HG03378 (cell line): ENCODE data around the gene GHRHR.

Experiments used
- ATAC-seq: cut with Tn5 transposase; IDR thresholded peaks from one replicate; pipeline ENCODE4 v1.9.1; 2021; ENCODE audit warnings: mild to moderate bottlenecking, moderate library complexity; ENCODE audit not compliant: unreplicated experiment

GHRHR gene

GRCh38 chr7:31002256-31002655, 38.5 kb downstream of the GHRHR start:
- ATAC-seq = no peak

- no peak for ATAC-seq
Measured at GRCh38 chr7:31003097-31003496, 39.3 kb downstream of the GHRHR start.

DNA sequence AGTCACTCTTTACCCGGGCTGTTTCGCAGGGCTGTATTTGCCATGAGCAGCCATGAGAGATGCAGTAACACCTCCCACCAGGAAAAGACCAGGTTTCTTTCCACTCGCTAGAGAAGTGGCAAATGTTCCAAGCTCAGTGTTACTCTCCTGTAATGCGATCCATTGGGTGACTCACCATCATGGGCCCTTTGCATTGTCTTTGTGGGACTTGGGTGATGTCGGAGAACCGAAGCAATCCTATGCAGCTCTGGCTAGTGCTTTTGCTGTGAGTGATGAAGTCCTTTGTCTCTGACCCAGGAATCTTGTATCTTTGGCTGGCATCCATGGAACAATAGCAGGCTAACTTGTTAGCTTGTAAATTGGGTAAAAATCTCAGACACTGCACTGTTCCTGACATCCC, 40.0 kb downstream of the GHRHR start:
- ATAC-seq = no peak

- ATAC-seq = no peak
Measured at GRCh38 chr7:31004393-31004792, 40.6 kb downstream of the GHRHR start.

- ATAC-seq = no peak
Measured at GRCh38 chr7:31006857-31007256, 43.1 kb downstream of the GHRHR start.

DNA sequence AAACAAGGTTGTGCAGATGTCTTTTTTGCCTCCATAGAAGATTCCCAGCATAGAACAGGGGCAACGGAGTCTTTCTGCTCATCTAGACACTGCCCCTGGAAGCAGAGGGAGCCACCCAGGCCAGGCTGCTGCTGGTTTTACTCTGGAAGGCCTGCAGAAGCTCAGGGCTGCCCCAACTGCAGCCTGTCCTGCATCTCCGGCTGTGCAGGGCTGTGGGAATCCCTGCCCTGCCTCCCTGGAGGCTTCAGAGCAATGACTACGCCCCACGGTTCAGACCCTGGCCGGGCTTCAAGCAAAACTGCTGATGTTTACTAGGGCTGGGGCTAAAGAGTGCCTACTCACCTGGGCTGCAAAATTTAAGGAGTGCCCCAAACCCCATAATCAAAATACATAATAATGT, 43.9 kb downstream of the GHRHR start:
- ATAC-seq = no peak

DNA sequence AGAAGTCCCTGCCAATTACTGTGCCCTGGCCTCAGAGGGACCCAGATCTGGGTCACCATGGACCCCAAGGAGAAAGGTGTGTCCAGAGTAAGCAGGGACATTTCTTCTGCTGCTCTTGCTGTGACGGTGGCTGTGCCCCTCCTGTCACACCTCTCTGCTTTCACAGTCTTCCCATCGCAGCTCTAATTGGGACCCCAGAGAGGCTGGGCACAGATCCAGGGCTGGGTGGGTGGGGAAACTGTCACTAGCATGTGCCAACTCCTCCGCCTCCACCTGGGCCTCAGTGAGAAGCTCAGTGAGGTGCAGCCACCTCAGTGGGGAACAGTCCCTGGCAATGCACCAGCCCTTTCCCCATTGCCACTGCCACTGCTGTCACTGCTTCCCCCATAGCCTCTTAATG, 51.1 kb downstream of the GHRHR start:
- no peak for ATAC-seq

DNA sequence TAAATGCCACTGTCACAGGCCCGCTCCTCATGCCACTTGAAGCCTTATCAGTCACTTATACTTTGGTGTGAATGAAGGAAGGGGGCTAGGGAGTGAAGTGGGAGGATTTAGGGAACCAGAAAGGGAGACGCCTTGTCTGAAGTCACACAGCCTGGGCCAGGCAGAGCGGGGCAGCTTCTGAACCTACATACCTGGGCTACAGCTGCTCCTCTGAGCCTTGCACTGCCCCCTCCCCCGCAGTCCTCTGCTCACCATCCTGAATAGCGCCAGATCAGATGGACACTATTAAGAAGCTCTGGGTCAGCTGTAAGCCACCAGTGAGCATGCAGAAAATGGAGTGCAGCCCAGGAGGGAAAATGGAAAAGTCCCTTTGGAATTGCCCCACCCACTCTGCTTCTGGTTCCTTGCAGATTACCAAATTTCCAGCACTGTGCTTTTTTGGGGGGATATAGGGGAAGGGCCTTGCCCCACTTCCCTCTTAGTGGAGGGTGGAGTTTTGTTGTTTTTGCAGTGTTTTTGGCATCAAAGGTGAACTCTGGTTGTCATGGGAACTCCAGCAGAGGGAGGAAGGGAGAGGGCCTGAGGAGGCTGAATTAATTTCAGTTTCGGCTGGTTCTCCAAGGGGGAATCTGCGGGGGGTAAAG, 53.4 kb downstream of the GHRHR start:
- ATAC-seq = no peak

- ATAC-seq = no peak
Measured at GRCh38 chr7:31017721-31018120, 54.0 kb downstream of the GHRHR start.

- ATAC-seq = no peak
Measured at GRCh38 chr7:31019509-31019908, 55.8 kb downstream of the GHRHR start.

- ATAC-seq = no peak
Measured at GRCh38 chr7:31020161-31020560, 56.4 kb downstream of the GHRHR start.

DNA sequence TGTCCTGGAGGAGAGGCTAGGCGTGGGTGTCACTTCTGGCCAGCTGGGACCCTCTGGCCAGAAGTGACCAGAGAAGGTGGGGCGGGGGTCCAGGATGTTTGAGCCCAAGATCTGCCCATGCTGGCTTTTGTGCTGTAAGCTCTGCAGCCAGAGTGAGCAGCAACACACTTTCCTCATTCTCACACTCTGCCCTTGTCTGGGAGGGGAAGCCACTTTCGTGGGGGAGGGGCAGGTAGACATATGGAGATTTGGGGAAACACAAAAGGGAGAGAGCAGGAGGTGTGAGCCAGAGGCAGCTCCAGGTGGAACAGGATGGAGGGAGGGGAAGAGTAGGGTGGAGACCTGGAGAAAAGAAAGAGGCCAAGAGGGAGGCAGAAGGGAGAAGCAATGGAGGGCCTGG, 56.9 kb downstream of the GHRHR start:
- no peak for ATAC-seq

DNA sequence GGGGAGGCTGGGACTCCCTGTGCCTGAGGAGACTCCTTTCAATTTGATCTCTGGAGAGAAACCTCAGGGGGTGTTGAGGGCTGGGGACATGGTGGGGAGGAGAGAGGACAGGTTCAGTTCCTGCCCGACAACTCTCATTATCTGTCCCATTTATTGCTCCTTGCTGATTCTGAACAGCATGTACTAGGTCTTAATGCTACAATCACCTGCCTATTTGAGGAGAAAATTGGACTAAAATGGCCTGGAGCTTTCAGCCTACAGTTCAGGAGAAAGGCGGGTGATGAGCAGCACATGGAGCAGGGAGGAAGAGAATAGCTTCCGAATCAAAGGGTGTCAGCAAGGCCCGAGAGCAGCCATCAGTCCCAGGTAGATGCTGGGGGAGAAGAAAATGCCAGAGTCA, 58.4 kb downstream of the GHRHR start:
- no peak for ATAC-seq

DNA sequence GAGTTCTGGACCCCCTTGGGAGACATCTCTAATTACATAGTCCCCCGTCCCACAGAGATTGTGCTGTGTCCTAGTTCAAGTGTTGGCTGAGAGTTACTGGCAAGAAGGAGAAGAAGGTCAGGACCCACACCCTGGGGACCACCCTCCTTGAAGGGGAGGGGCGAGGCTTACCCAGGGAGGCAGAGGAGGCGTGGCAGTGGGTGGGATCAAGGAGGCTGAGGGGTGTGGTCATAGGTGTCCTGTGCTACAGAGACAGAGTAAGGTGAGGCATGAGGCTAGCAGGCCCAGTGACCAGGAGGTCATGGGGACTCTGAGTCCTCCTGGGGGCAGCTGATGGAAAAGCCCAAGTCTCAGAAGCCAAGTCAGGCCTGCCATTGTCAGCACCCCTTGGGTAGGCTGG, 59.0 kb downstream of the GHRHR start:
- no peak for ATAC-seq

GRCh38 chr7:31023877-31024276, 60.1 kb downstream of the GHRHR start:
- ATAC-seq = no peak

GRCh38 chr7:31027161-31027965, 63.6 kb downstream of the GHRHR start:
- no peak for ATAC-seq

DNA sequence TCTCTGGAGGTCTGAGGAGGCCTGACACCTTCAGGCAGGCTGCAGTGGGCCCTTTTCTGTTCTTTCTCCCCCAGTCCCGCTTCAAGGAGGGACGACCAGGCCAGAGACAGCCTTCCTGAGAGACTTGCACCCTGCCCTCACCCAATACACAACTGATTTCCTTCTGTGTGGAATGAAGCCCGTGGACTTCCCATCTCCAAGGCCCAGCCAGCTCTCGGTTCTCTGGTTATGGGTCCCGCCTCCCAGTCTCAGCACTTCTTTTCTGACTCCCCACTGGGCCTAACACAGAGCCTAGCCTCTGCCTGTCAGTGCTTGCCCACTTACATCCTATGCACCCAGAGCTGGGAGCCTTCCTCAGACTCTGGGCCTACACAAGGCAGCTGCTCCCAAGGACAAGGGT, 64.3 kb downstream of the GHRHR start:
- no peak for ATAC-seq

DNA sequence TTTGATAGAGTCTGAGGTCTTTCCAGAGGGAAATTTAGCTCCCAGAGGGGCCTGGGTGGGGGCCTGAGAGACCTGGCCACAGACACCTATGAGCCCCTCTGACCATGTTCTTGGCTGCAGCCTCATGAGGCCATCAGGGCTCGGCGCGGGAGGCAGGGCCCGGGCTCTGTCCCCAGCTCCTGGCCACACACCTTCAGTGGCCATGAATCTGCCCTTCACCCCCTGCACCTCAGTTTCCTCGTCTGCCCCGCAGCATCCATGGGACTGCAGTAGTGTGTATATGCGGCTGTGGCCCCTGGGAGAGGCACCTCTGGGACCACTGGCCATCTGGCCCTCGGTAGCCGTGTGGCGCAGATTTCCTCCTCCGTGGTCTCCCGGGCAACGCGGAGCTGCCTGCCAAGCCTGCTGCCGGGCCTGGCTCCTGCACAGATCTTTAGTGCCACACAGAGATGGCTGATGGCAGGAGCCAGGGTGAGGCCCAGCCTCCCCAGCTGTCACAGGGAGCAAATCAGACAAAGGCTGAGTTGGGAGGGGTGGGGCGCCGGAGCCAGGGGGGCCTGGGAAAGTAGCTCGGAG, 64.8 kb downstream of the GHRHR start:
- no peak for ATAC-seq
